ENCODE data around the gene ARL6IP4.
"Not testable (repeated sequence)": the region's sequence is repeated elsewhere in the genome, so short reads cannot be mapped to it uniquely, and the experiment has no call there.

ARL6IP4 gene

GRCh38 chr12:123013185-123014095 is 33.0 kb downstream of the ARL6IP4 start:
- DNase-seq: no peak

GRCh38 chr12:123014473-123014872 is 34.0 kb downstream of the ARL6IP4 start:
- not testable (repeated sequence) for DNase-seq

- no peak for DNase-seq
Measured at GRCh38 chr12:123017753-123018152, 37.3 kb downstream of the ARL6IP4 start.

GRCh38 chr12:123019841-123020138 is 39.3 kb downstream of the ARL6IP4 start:
- DNase-seq: no peak

GRCh38 chr12:123021688-123022604 is 41.5 kb downstream of the ARL6IP4 start:
- no peak for DNase-seq

GRCh38 chr12:123022846-123023245 is 42.4 kb downstream of the ARL6IP4 start:
- DNase-seq: no peak

GRCh38 chr12:123024819-123025391 is 44.4 kb downstream of the ARL6IP4 start:
- no peak for DNase-seq

- DNase-seq: no peak
Measured at GRCh38 chr12:123026094-123026853, 45.8 kb downstream of the ARL6IP4 start.

GRCh38 chr12:123027726-123028445 is 47.4 kb downstream of the ARL6IP4 start:
- DNase-seq: no peak

- DNase-seq: no peak
Measured at GRCh38 chr12:123028475-123028874, 48.0 kb downstream of the ARL6IP4 start.

GRCh38 chr12:123029550-123029949 is 49.1 kb downstream of the ARL6IP4 start:
- no peak for DNase-seq

GRCh38 chr12:123030686-123031085 is 50.2 kb downstream of the ARL6IP4 start:
- no peak for DNase-seq

- no peak for DNase-seq
Measured at GRCh38 chr12:123031171-123031845, 50.8 kb downstream of the ARL6IP4 start.

Data from activated gamma-delta T cell (primary cell).